Suprapubic skin (tissue), 4 donors: ENCODE data around the gene RHOJ.

Experiments used
- CTCF ChIP-seq, 2 donors: fragments of 200-600 bp in 1 of 2; fragments of 450-650 bp in 1 of 2; sonication (generic) in 1 of 2; IDR thresholded peaks; one replicate each; pipeline ENCODE4 v1.5.1; 2016 to 2019; ENCODE audit warnings: antibody characterized with exemption in 2 of 2, mild to moderate bottlenecking in 1 of 2, moderate library complexity in 1 of 2
- POLR2A ChIP-seq, 2 donors: fragments of 450-650 bp; IDR thresholded peaks; one replicate each; pipeline ENCODE4 v1.6.1; 2017; ENCODE audit warnings: antibody characterized with exemption in 2 of 2, mild to moderate bottlenecking in 2 of 2, moderate library complexity in 2 of 2
- POLR2AphosphoS5 ChIP-seq, 3 donors: sonication (generic); formaldehyde crosslinking; IDR thresholded peaks; one replicate each; pipeline ENCODE4 v1.6.1; 2017; ENCODE audit warnings: antibody characterized with exemption in 3 of 3

DNA sequence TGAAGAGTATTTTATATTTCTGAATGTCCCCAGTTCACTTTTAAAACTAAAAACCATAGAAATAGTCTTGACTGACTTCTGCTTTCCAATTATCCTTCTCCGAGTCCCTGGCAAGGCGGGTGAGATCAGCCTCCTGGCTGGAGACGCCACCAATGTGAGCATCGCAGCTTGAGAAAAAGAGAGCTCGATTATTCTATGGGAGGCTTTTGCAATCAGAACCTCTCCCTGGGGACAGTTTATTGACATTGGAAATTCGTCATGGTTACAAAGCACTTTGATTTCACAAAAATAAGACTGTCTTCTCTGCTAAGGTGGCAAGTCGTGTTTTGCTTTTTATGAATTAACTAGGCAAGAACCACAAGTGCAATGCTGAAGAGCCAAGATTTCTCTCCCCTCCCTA, 138.1 kb downstream of the RHOJ start:
- no peak for TF ChIP-seq POLR2AphosphoS5 (IDR thresholded peaks at IDR 0.05)
- TF ChIP-seq CTCF (IDR thresholded peaks at IDR 0.05), result no peak
- TF ChIP-seq POLR2A (IDR thresholded peaks at IDR 0.05), result no peak
